SU-DHL-6 (cell line): ENCODE data around the gene NFE2.

Source experiments
- EZH2phosphoT487 ChIP-seq: fragments of 200-600 bp; sonication (generic), shearing (Covaris generic); conservative IDR thresholded peaks from 2 replicates; pipeline ENCODE4 v1.6.1; 2018; ENCODE audit warnings: mild to moderate bottlenecking, antibody characterized with exemption, low read length, moderate library complexity, mixed read lengths
- TF ChIP-seq, protein P1 (sequence below): fragments of 200-600 bp; sonication (generic); IDR thresholded peaks from one replicate; pipeline ENCODE4 v1.5.1; 2017; ENCODE audit warnings: antibody characterized with exemption, mild to moderate bottlenecking, low read length, moderate library complexity; ENCODE audit not compliant: insufficient read depth, poor library complexity, severe bottlenecking

DNA sequence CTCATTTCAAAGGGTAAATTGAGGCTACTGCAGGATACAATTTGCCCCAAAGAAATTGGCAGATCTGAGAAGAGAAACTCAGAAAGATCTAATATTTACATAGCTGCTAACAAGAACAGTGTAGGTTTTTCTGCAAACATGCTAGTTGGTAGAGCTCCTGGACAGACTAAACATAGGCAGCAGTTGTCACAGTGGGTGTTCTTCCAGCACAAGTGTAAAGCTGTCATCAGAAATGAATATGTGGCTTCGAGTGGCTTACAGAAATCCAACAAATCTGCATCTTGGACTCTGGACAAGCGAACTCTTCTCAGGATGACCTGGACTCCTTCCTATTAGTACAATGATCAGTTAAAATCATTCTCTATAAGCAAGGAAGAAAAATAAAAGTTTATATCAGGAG is 26.8 kb downstream of the NFE2 start:
- TF ChIP-seq, protein P1, sequence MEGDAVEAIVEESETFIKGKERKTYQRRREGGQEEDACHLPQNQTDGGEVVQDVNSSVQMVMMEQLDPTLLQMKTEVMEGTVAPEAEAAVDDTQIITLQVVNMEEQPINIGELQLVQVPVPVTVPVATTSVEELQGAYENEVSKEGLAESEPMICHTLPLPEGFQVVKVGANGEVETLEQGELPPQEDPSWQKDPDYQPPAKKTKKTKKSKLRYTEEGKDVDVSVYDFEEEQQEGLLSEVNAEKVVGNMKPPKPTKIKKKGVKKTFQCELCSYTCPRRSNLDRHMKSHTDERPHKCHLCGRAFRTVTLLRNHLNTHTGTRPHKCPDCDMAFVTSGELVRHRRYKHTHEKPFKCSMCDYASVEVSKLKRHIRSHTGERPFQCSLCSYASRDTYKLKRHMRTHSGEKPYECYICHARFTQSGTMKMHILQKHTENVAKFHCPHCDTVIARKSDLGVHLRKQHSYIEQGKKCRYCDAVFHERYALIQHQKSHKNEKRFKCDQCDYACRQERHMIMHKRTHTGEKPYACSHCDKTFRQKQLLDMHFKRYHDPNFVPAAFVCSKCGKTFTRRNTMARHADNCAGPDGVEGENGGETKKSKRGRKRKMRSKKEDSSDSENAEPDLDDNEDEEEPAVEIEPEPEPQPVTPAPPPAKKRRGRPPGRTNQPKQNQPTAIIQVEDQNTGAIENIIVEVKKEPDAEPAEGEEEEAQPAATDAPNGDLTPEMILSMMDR, result no peak
- no peak for TF ChIP-seq EZH2phosphoT487
